Activated T-helper 1 cell treated with anti-CD3 and anti-CD28 coated beads, Interleukin-12 subunit alpha, Interleukin-12 subunit beta, Interleukin-2, Interleukin-4 antibody, amounts not matched to agents 30 ng/mL and 10 ng/mL and 1 ng/mL, durations not matched to agents 14 hours and 24 hours and 36 hours (primary cell): ENCODE measurements around the gene HACE1. TPM values are rescaled to one million over a fixed set of nuclear protein-coding genes. Genes with fewer than 3 reads are reported as not detected.
"Not testable (repeated sequence)": the region's sequence is repeated elsewhere in the genome, so short reads cannot be mapped to it uniquely, and the experiment has no call there.

Experiments used
- DNase-seq: peaks from one replicate; pipeline ENCODE4 v3.0.0; 2021; ENCODE audit warnings: low spot score
- H3K27ac Mint-ChIP-seq: one replicate; pipeline ENCODE4 v1.8.0; 2021; ENCODE audit warnings: mild to moderate bottlenecking, mixed read lengths
- H3K27me3 Mint-ChIP-seq: one replicate; pipeline ENCODE4 v1.8.0; 2022; ENCODE audit warnings: mild to moderate bottlenecking, moderate library complexity, mixed read lengths; ENCODE audit not compliant: insufficient read depth
- H3K36me3 Mint-ChIP-seq: one replicate; pipeline ENCODE4 v1.8.0; 2021; ENCODE audit warnings: low read depth, mixed read lengths
- H3K4me1 Mint-ChIP-seq: one replicate; pipeline ENCODE4 v1.8.0; 2021; ENCODE audit warnings: low read depth, mixed read lengths
- H3K4me3 Mint-ChIP-seq: one replicate; pipeline ENCODE4 v1.8.0; 2021; ENCODE audit warnings: mild to moderate bottlenecking, moderate library complexity, mixed read lengths
- H3K9me3 Mint-ChIP-seq: one replicate; pipeline ENCODE4 v1.8.0; 2021; ENCODE audit warnings: mixed read lengths
- intact Hi-C: fragments of 100-400 bp; cut with micrococcal nuclease; formaldehyde crosslinking; loops from one replicate; pipeline ENCODE4 v1.15.1; 2024
- total RNA-seq: library from RNA; stranded (reverse); gene quantifications from 2 replicates; pipeline ENCODE4 v1.2.3, GENCODE V29; 2022

The HACE1 gene
- total RNA-seq, 1 donor from 2014 or later, result 16.9 TPM

DNA sequence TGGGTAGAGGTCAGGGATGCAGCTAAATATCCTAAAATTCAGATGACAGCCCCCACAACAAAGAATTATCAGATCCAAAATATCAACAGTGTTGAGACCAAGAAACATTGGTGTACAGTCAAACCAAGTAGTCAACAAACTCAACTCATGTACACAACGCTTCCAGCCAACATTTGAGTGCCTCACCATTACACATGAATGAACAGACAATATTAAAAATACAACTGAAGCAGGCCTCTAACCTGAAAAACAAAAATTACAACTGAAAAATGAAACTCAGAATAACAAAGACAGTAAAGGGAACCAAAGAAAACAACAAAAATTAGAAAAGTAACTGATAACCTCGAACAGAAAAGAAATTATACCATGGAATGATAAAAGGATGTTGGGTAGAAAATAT is 46.2 kb downstream of the HACE1 start:
- Mint-ChIP-seq H3K27ac (no peak overlapping the region), H3K4me1 (no peaks in the 10 kb centered on the region), H3K36me3 (peaks cover 16% of the 10 kb centered on the region), H3K9me3 (peaks cover 6% of the 10 kb centered on the region), H3K27me3 (no peaks in the 10 kb centered on the region), H3K4me3 (no peak overlapping the region)
- no peak for DNase-seq
- intact Hi-C loops, result no loop called here

GRCh38 chr6:104809116-104809515 is 50.6 kb downstream of the HACE1 start:
- DNase-seq, result no peak
- H3K4me3 Mint-ChIP-seq, result no peak overlapping the region
- H3K27me3 Mint-ChIP-seq, result no peaks in the 10 kb centered on the region
- no peaks in the 10 kb centered on the region for H3K4me1 Mint-ChIP-seq
- peaks cover 11% of the 10 kb centered on the region for H3K9me3 Mint-ChIP-seq
- H3K27ac Mint-ChIP-seq, result no peak overlapping the region
- intact Hi-C loops, result no loop called here
- H3K36me3 Mint-ChIP-seq, result peaks cover 14% of the 10 kb centered on the region

- DNase-seq, H3K27me3 Mint-ChIP-seq, H3K4me1 Mint-ChIP-seq, H3K4me3 Mint-ChIP-seq, H3K27ac Mint-ChIP-seq, intact Hi-C loops: not testable (repeated sequence)
- H3K9me3 Mint-ChIP-seq, result peaks cover 12% of the 10 kb centered on the region
- H3K36me3 Mint-ChIP-seq, result peaks cover 22% of the 10 kb centered on the region
These were observed 54.4 kb downstream of the HACE1 start for GRCh38 chr6:104805335-104805734.

- H3K27me3 Mint-ChIP-seq, result no peaks in the 10 kb centered on the region
- no peak for DNase-seq
- H3K4me3 Mint-ChIP-seq, result no peak overlapping the region
- intact Hi-C loops, result no loop called here
- no peaks in the 10 kb centered on the region for H3K4me1 Mint-ChIP-seq
- peaks cover 12% of the 10 kb centered on the region for H3K36me3 Mint-ChIP-seq
- no peak overlapping the region for H3K27ac Mint-ChIP-seq
- H3K9me3 Mint-ChIP-seq, result peaks cover 1% of the 10 kb centered on the region
These were observed 60.5 kb downstream of the HACE1 start for GRCh38 chr6:104799134-104799657.

DNA sequence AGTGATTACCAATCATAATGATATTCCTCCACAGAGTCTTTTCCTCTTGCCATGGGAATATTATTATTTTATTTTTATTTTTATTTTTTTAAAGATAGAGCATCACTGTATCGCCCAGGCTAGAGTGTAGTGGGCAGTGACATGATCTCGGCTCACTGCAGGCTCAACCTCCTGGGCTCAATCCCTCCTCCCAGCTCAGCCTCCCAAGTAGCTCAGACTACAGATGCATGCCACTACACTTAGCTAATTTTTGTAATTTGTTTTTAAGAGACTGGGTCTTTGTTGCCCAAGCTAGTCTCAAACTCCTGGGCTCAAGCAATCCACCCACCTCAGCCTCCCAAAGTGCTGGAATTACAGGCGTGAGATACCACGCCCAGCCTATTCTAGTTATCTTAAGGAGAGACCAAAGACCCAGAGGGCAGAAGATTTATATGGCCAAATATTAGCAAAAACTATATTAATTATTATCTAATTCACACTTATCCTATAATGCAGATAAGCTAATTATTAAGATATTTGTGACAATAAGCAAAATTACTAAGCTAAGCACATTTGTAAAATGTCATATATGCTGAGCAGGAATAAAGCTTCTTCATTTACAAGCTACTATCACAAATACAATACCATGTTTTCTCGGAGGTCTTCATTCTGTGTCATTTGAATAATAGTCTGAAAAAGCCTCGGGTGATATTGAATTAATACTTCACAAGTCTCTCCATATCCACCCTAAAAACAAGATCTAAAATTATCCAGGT is 63.5 kb downstream of the HACE1 start:
- no peak overlapping the region for H3K4me3 Mint-ChIP-seq

GRCh38 chr6:104795363-104795762 is 64.4 kb downstream of the HACE1 start:
- Mint-ChIP-seq H3K36me3 (peaks cover 6% of the 10 kb centered on the region), H3K27ac (no peak overlapping the region), H3K27me3 (no peaks in the 10 kb centered on the region), H3K4me1 (peaks cover 5% of the 10 kb centered on the region), H3K4me3 (no peak overlapping the region), H3K9me3 (no peaks in the 10 kb centered on the region)
- intact Hi-C loops, result no loop called here
- no peak for DNase-seq

More for the DNA sequence above, 63.5 kb downstream of the HACE1 start:
- no peak overlapping the region for H3K27ac Mint-ChIP-seq
- intact Hi-C loops, result no loop called here
- H3K27me3 Mint-ChIP-seq, result no peaks in the 10 kb centered on the region
- H3K4me1 Mint-ChIP-seq, result peaks cover 2% of the 10 kb centered on the region
- no peak for DNase-seq
- no peaks in the 10 kb centered on the region for H3K9me3 Mint-ChIP-seq
- peaks cover 11% of the 10 kb centered on the region for H3K36me3 Mint-ChIP-seq

DNA sequence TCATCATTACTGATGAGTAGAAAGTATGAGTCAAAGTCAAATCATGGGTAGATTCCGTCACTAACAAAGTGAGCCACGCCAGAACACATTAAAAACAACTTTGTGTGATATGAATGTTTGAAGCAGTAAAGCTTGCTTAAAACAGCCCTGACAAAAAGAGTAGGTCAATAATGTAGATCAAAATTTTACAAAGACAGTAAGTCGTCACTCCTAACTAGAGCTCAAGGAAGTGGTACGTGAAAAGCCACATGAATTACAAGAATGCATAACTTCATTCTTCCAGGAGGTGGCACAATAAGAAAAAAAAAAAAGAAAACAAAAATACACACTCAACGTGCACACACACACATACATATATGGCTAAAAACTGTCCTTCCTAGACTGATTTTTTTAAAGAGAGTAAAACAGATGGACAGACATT is 69.9 kb downstream of the HACE1 start:
- Mint-ChIP-seq H3K27me3 (no peaks in the 10 kb centered on the region), H3K9me3 (no peaks in the 10 kb centered on the region), H3K4me1 (peaks cover 42% of the 10 kb centered on the region), H3K4me3 (peak overlapping the region; percentile 62), H3K36me3 (peaks cover 15% of the 10 kb centered on the region), H3K27ac (peak overlapping the region; percentile 85)
- DNase-seq, result no peak
- intact Hi-C loops, result loop anchor here (1.0 to 10.0 kb wide), 5 partner anchors 70 to 1735 kb away; partner anchors contain the start of genes HACE1 and PREP

- no peaks in the 10 kb centered on the region for H3K9me3 Mint-ChIP-seq
- H3K4me3 Mint-ChIP-seq, result peak overlapping the region; percentile 23
- no peak for DNase-seq
- H3K27me3 Mint-ChIP-seq, result no peaks in the 10 kb centered on the region
- H3K36me3 Mint-ChIP-seq, result peaks cover 18% of the 10 kb centered on the region
- intact Hi-C loops, result loop anchor here (5.0 to 10.0 kb wide), 2 partner anchors 154 to 1736 kb away; no protein-coding TSS in a partner anchor
- peaks cover 43% of the 10 kb centered on the region for H3K4me1 Mint-ChIP-seq
- peak overlapping the region; percentile 59 for H3K27ac Mint-ChIP-seq
These were observed 71.3 kb downstream of the HACE1 start for GRCh38 chr6:104788400-104788799.

- H3K36me3 Mint-ChIP-seq, result peaks cover 22% of the 10 kb centered on the region
These were observed 72.4 kb downstream of the HACE1 start for GRCh38 chr6:104787305-104787704.

DNA sequence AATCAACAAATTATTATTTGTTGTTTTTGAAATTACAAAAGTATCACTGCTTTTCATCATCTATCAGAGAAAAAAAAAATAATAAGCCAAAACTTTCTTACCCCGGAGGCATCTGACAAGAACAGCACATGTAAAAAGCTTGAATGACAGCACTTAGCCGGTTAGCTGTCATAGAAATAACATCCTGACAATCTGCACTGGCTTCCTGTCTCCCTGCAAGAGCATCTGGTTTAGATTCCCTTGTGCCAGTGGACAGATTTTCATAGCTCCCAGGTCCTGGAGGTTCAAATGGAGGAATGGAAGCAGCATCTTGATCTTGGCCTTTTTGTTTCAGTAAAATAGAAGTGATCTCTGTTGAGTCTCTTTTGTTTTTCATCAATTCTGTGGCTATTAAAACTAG is 74.8 kb downstream of the HACE1 start:
- no peaks in the 10 kb centered on the region for H3K9me3 Mint-ChIP-seq
- peaks cover 38% of the 10 kb centered on the region for H3K4me1 Mint-ChIP-seq
- H3K36me3 Mint-ChIP-seq, result peaks cover 34% of the 10 kb centered on the region
- no peaks in the 10 kb centered on the region for H3K27me3 Mint-ChIP-seq
- no peak for DNase-seq
- no peak overlapping the region for H3K27ac Mint-ChIP-seq
- intact Hi-C loops, result loop anchor here (5.0 to 10.0 kb wide), 2 partner anchors 157 to 1740 kb away; no protein-coding TSS in a partner anchor
- H3K4me3 Mint-ChIP-seq, result no peak overlapping the region

More at GRCh38 chr6:104787305-104787704, 72.4 kb downstream of the HACE1 start:
- Mint-ChIP-seq H3K27ac (peak overlapping the region; percentile 11), H3K4me3 (peak overlapping the region; percentile 5), H3K27me3 (no peaks in the 10 kb centered on the region), H3K4me1 (peaks cover 43% of the 10 kb centered on the region), H3K9me3 (no peaks in the 10 kb centered on the region)
- intact Hi-C loops, result loop anchor here (5.0 to 10.0 kb wide), 2 partner anchors 155 to 1737 kb away; no protein-coding TSS in a partner anchor
- no peak for DNase-seq

DNA sequence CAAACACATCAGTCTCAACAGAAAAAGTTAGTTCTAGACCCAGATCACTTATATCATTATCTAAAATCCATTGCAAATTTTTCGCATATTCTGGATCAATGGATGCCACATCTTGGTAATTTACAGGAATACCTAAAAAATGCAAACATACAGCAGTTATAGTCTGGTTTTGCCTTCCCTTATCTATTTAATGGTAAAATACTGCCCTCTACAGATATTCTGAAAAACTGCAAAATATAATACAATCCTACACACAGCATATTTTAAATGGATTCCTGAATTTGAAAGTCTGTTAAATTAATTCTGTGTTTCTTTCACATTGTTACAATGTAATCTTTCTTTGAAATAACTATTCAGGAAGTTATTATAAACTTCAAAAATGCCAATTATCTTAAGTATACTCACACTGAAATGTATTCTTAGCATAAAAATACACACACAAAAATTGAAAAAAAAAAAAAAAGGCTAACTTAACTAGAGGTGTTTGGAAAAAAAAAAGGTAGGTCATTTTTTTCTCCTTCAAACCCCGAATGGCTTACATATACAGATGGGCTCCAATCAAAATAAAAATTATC is 88.4 kb downstream of the HACE1 start:
- no peak for DNase-seq
- Mint-ChIP-seq H3K27me3 (no peaks in the 10 kb centered on the region), H3K27ac (no peak overlapping the region), H3K4me3 (no peak overlapping the region), H3K36me3 (peaks cover 7% of the 10 kb centered on the region), H3K9me3 (no peaks in the 10 kb centered on the region), H3K4me1 (peaks cover 5% of the 10 kb centered on the region)
- intact Hi-C loops, result loop anchor here (1.0 to 10.0 kb wide), 3 partner anchors 88 to 247 kb away; no protein-coding TSS in a partner anchor

- Mint-ChIP-seq H3K27me3 (no peaks in the 10 kb centered on the region), H3K4me3 (no peak overlapping the region), H3K4me1 (peaks cover 5% of the 10 kb centered on the region), H3K9me3 (no peaks in the 10 kb centered on the region), H3K36me3 (peaks cover 13% of the 10 kb centered on the region), H3K27ac (no peak overlapping the region)
- no peak for DNase-seq
- intact Hi-C loops, result no loop called here
These were observed 90.8 kb downstream of the HACE1 start for GRCh38 chr6:104768906-104769305.

GRCh38 chr6:104766595-104766994 is 93.1 kb downstream of the HACE1 start:
- Mint-ChIP-seq H3K36me3 (peaks cover 20% of the 10 kb centered on the region), H3K27me3 (no peaks in the 10 kb centered on the region), H3K4me3 (no peak overlapping the region), H3K9me3 (peaks cover 3% of the 10 kb centered on the region), H3K27ac (no peak overlapping the region), H3K4me1 (peaks cover 5% of the 10 kb centered on the region)
- intact Hi-C loops, result no loop called here
- no peak for DNase-seq
